Femur (tissue), 1 donor: Measurements from ENCODE around the gene EFNB1.
"Not testable (repeated sequence)": the region's sequence is repeated elsewhere in the genome, so short reads cannot be mapped to it uniquely, and the experiment has no call there.

ENCODE experiments used
- DNase-seq: peaks from one replicate; pipeline ENCODE4 v3.0.0-alpha.2; 2017

Gene EFNB1

DNA sequence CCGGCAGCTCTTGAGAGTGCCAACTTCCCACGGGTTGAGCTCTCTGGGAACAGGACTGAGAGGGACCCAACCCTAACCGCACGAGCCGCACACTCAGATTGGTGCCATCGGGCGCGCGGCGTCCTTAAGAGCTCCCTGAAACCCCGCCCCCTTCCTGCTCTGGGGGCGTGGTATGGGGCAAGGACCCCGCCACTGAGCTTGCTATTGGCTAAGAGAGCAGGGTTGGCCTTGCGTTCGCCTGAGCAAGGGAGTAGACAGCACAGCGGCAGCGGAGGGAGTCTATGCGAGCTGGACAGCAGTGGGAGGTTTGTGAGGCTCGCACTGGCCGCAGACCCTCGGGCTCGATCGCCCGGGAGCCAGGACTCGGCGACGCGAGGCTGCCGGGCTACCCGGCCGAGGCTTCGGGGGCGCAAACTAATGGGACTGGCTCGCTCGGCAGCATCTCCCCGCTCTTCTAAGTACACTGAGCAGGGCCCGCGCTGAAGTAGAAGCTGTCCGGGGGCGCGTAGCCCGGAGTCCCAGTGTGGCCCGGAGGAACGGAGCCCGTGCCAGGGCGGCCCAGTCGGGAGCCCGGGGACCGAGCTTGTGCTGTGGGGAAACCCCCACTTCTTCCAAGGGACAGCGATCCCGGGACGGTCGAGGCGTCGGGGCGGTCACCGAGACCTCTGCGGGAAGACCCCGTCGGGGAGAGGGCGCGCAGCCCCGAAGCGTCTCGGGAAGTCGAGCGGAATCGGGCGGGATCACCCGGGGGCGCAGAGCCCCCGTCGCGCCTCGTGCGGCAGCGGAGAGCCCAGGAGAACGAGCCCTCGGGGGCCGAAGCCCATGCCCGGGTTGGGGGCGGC, at the start of gene EFNB1:
TSS of gene EFNB1 (plus strand) at position 282 of the 842 bp plus-strand sequence. CDS start 756 bp downstream, outside the sequence.
- DNase-seq: peak; percentile 95

DNA sequence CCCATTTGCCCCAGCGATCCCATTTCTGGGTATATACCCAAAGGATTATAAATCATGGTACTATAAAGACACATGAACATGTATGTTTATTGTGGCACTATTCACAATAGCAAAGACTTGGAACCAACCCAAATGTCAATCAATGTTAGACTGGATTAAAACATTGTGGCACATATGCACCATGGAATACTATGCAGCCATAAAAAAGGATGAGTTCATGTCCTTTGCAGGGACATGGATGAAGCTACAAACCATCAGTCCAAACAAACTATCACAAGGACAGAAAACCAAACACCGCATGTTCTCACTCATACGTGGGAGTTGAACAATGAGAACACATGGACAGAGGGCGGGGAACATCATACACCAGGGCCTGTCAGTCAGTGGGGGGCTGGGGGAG, 47.5 kb upstream of the EFNB1 start:
- DNase-seq: not testable (repeated sequence)

GRCh38 chrX:68784816-68785215, 44.0 kb upstream of the EFNB1 start:
- no peak for DNase-seq

DNA sequence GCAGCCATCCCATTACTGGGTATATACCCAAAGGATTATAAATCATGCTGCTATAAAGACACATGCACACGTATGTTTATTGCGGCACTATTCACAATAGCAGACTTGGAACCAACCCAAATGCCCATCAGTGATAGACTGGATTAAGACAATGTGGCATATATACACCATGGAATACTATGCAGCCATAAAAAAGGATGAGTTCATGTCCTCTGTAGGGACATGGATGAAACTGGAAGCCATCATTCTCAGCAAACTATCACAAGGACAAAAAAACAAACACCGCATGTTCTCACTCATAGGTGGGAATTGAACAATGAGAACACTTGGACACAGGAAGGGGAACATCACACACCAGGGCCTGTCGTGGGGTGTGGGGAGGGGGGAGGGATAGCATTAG, 42.2 kb upstream of the EFNB1 start:
- DNase-seq: not testable (repeated sequence)

DNA sequence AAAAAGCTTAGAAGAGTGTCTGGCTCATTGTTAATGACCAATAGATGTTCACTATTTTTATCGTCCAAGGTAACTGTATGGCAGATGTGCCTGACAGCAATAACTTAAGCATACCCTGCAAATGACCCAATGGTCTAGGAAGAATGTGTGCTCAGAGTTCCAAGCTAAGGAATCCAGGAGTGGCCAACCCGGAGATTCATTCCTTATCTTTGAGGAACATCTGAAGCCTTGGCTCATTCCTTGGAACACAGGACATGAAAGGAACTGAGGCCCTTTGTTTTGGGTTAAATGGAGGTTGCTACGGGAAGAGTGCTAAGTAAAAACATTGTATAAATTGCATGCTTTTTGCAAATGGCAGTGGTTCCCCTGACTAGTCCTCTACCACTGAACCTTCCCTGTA, 38.9 kb upstream of the EFNB1 start:
- no peak for DNase-seq

- DNase-seq: no peak
Observed at GRCh38 chrX:68792083-68792482, 36.7 kb upstream of the EFNB1 start.

- no peak for DNase-seq
Observed at GRCh38 chrX:68794461-68794860, 34.4 kb upstream of the EFNB1 start.

GRCh38 chrX:68795741-68796140, 33.1 kb upstream of the EFNB1 start:
- no peak for DNase-seq

- DNase-seq: not testable (repeated sequence)
Observed at GRCh38 chrX:68798400-68798799, 30.4 kb upstream of the EFNB1 start.

- DNase-seq: no peak
Observed at GRCh38 chrX:68801737-68802290, 27.0 kb upstream of the EFNB1 start.

GRCh38 chrX:68807818-68808217, 21.0 kb upstream of the EFNB1 start:
- DNase-seq: no peak

- peak; percentile 55 for DNase-seq
Observed at GRCh38 chrX:68808686-68809357, 20.0 kb upstream of the EFNB1 start.

- no peak for DNase-seq
Observed at GRCh38 chrX:68820476-68821110, 8.2 kb upstream of the EFNB1 start.

GRCh38 chrX:68821616-68822015, 7.2 kb upstream of the EFNB1 start:
- DNase-seq: no peak

GRCh38 chrX:68822641-68823410, 6.0 kb upstream of the EFNB1 start:
- DNase-seq: peak; percentile 74

- DNase-seq: no peak
Observed at GRCh38 chrX:68823413-68824151, 5.2 kb upstream of the EFNB1 start.

DNA sequence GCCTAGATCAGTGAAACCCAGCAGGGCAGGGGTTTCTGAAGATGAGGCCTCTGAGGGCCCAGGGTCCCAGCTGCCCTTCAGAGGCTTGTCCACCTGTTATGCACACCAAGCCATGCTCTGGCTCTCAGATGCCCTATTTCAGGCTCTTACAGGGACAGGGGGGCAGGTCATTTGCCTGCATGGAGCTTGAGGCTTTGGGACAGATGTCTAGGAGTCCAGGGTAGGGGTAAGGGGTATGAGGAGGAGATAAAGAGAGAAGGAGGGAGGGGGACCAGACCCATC, 4.7 kb upstream of the EFNB1 start:
- DNase-seq: no peak

DNA sequence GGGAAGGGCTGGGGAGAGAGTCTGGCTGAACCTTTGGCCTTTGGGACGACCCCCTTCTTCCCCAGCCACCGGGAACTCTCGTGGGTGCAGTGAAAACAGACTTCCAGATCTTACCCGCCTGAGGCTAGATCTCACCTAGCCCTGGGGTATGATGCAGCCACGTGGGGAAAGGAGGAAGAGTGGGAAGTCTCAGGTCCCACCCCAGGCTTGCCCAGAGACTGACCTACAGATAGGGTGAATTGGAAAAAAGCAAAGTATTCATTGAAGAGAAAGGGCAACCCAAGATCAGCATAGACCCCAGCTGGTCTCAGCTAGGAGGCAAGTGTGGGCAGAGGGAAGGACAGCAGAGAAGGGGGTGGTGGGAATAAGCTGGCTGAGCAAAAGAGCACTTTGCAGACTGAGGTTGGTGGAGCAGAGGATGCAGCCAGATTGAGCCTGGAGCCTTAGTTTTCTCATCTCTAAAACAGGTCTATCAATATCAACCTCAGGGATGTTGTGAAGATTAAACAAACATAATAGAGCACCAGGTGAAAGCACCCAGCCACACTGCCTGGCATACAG, 4.2 kb upstream of the EFNB1 start:
- DNase-seq: no peak

- no peak for DNase-seq
Observed at GRCh38 chrX:68826113-68826980, 2.5 kb upstream of the EFNB1 start.

GRCh38 chrX:68827256-68827655, 1.6 kb upstream of the EFNB1 start:
- no peak for DNase-seq
